Measurements from ENCODE around the gene MNDA.

DNA sequence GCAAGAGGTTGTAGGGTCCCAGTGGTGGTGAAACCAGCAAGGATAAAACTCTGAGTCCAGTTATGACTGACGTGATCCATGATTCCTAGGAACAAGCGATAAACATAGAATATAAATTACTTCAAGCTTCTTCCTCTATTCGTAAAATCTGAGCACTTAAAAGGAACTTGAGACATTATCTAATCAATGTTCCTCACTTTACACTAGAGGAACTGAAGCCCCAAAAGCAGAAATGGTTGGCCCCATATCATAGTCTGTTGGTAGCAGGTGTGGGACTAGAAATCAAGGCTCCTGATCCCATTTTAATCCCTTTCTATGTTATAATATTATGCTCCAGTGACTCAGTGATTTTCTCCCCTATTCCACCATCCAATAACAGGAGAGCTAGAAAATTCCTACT, 21.9 kb upstream of the MNDA start:
- TF ChIP-seq, protein P1, sequence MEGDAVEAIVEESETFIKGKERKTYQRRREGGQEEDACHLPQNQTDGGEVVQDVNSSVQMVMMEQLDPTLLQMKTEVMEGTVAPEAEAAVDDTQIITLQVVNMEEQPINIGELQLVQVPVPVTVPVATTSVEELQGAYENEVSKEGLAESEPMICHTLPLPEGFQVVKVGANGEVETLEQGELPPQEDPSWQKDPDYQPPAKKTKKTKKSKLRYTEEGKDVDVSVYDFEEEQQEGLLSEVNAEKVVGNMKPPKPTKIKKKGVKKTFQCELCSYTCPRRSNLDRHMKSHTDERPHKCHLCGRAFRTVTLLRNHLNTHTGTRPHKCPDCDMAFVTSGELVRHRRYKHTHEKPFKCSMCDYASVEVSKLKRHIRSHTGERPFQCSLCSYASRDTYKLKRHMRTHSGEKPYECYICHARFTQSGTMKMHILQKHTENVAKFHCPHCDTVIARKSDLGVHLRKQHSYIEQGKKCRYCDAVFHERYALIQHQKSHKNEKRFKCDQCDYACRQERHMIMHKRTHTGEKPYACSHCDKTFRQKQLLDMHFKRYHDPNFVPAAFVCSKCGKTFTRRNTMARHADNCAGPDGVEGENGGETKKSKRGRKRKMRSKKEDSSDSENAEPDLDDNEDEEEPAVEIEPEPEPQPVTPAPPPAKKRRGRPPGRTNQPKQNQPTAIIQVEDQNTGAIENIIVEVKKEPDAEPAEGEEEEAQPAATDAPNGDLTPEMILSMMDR (conservative IDR thresholded peaks at IDR 0.05; ENCODE audit: low read depth, low read length): no peak
- TF ChIP-seq EZH2 (IDR thresholded peaks at IDR 0.05; ENCODE audit: low read length, unreplicated experiment): no peak
- no peak for TF ChIP-seq EZH2phosphoT487 (IDR thresholded peaks at IDR 0.05; ENCODE audit: borderline replicate concordance, low read length)

Data from PC-3 (cell line).